Activated B cell treated with CpG ODN at 0.5 μM for 24 hours (primary cell): ENCODE results near the gene RGSL1. TPM values are rescaled to one million over a fixed set of nuclear protein-coding genes. Genes with fewer than 3 reads are reported as not detected.

Experiments
- ATAC-seq: fragments of 200-7000 bp; cut with Tn5 transposase; one replicate; pipeline ENCODE4 v1.10.0; 2021; ENCODE audit warnings: low read depth, mild to moderate bottlenecking, moderate library complexity
- CTCF ChIA-PET: fragments of 350-600 bp; sonication (Branson Sonifier 250); formaldehyde crosslinking; loops from one replicate; lab custom pipeline; 2021; ENCODE audit warnings: antibody characterized with exemption; lab: Charles Lee
- POLR2A ChIA-PET: fragments of 350-600 bp; sonication (Branson Sonifier 250); formaldehyde crosslinking; loops from one replicate; lab custom pipeline; 2021; ENCODE audit warnings: antibody characterized with exemption; lab: Charles Lee
- DNase-seq: peaks from one replicate; pipeline ENCODE4 v3.0.0; 2022
- H3K27ac Mint-ChIP-seq: one replicate; pipeline ENCODE4 v1.8.0; 2020; ENCODE audit warnings: mixed read lengths
- H3K27me3 Mint-ChIP-seq: one replicate; pipeline ENCODE4 v1.8.0; 2021; ENCODE audit warnings: mixed read lengths
- H3K36me3 Mint-ChIP-seq: one replicate; pipeline ENCODE4 v1.8.0; 2021; ENCODE audit warnings: low read depth, mixed read lengths
- H3K4me1 Mint-ChIP-seq: one replicate; pipeline ENCODE4 v1.8.0; 2021; ENCODE audit warnings: mixed read lengths
- H3K4me3 Mint-ChIP-seq: one replicate; pipeline ENCODE4 v1.8.0; 2020; ENCODE audit warnings: mild to moderate bottlenecking, mixed read lengths
- H3K9me3 Mint-ChIP-seq: one replicate; pipeline ENCODE4 v1.8.0; 2020; ENCODE audit warnings: mixed read lengths
- CTCF ChIP-seq: fragments of 200-600 bp; IDR thresholded peaks from one replicate; pipeline ENCODE4 v1.8.0; 2022; ENCODE audit warnings: antibody characterized with exemption, mild to moderate bottlenecking
- intact Hi-C: fragments of 100-400 bp; cut with micrococcal nuclease; formaldehyde crosslinking; loops from one replicate; pipeline ENCODE4 v1.15.1; 2024
- total RNA-seq: library from RNA; stranded (reverse); gene quantifications from 2 replicates; pipeline ENCODE4 v1.2.3, GENCODE V29; 2022

Gene RGSL1
- total RNA-seq, 1 donor from 2014 or later = not detected

- H3K9me3 Mint-ChIP-seq = no peaks in the 10 kb centered on the region
- DNase-seq = peak; percentile 33
- peaks cover 9% of the 10 kb centered on the region for H3K36me3 Mint-ChIP-seq
- ChIA-PET POLR2A (interaction anchor here (1.2 to 1.4 kb wide), 2 partner anchors 19 to 187 kb away, joined by 3 to 5 read pairs; no protein-coding TSS in a partner anchor), CTCF (interaction anchor here (0.9 to 16.1 kb wide), 18 partner anchors 9 to 1320 kb away, joined by 3 to 562 read pairs (median 4); partner anchors contain the start of genes NPL and RGS16)
- intact Hi-C loops = loop anchor here (1.0 kb wide), 2 partner anchors 111 to 149 kb away; no protein-coding TSS in a partner anchor
- H3K27ac Mint-ChIP-seq = no peak overlapping the region
- H3K4me3 Mint-ChIP-seq = no peak overlapping the region
- no peaks in the 10 kb centered on the region for H3K4me1 Mint-ChIP-seq
- H3K27me3 Mint-ChIP-seq = no peaks in the 10 kb centered on the region
- peak; percentile 90 for ATAC-seq
- TF ChIP-seq CTCF = peak; percentile 72
Measured at GRCh38 chr1:182595641-182596240, 145.8 kb downstream of the RGSL1 start.

GRCh38 chr1:182596934-182597333 lies 147.0 kb downstream of the RGSL1 start:
- intact Hi-C loops = no loop called here

GRCh38 chr1:182598296-182598695 lies 148.3 kb downstream of the RGSL1 start:
- ATAC-seq (no peak), DNase-seq (no peak)
- H3K27ac Mint-ChIP-seq = no peak overlapping the region
- H3K4me1 Mint-ChIP-seq = no peaks in the 10 kb centered on the region
- ChIA-PET POLR2A (interaction anchor here (0.6 to 1.1 kb wide), 2 partner anchors 185 to 299 kb away, joined by 3 to 5 read pairs; no protein-coding TSS in a partner anchor), CTCF (interaction anchor here (0.6 to 16.1 kb wide), 6 partner anchors 10 to 242 kb away, joined by 3 to 562 read pairs (median 4); partner anchors contain the start of genes NPL and RNASEL)
- H3K4me3 Mint-ChIP-seq = no peak overlapping the region
- no peaks in the 10 kb centered on the region for H3K27me3 Mint-ChIP-seq
- intact Hi-C loops = no loop called here
- H3K9me3 Mint-ChIP-seq = no peaks in the 10 kb centered on the region
- peaks cover 9% of the 10 kb centered on the region for H3K36me3 Mint-ChIP-seq
- no peak for TF ChIP-seq CTCF

More at GRCh38 chr1:182596934-182597333, 147.0 kb downstream of the RGSL1 start:
- H3K4me3 Mint-ChIP-seq = no peak overlapping the region
- H3K4me1 Mint-ChIP-seq = no peaks in the 10 kb centered on the region
- DNase-seq (no peak), ATAC-seq (no peak)
- TF ChIP-seq CTCF = no peak
- no peaks in the 10 kb centered on the region for H3K9me3 Mint-ChIP-seq
- ChIA-PET POLR2A (no interaction called here), CTCF (interaction anchor here (2.4 to 16.1 kb wide), 3 partner anchors 9 to 188 kb away, joined by 8 to 562 read pairs (median 34); partner anchors contain the start of genes NPL and RNASEL)
- H3K27me3 Mint-ChIP-seq = no peaks in the 10 kb centered on the region
- peaks cover 9% of the 10 kb centered on the region for H3K36me3 Mint-ChIP-seq
- H3K27ac Mint-ChIP-seq = no peak overlapping the region

- no peaks in the 10 kb centered on the region for H3K9me3 Mint-ChIP-seq
- H3K27me3 Mint-ChIP-seq = no peaks in the 10 kb centered on the region
- CTCF ChIA-PET = interaction anchor here (0.9 to 16.1 kb wide), 5 partner anchors 11 to 186 kb away, joined by 3 to 562 read pairs (median 3); partner anchors contain the start of genes NPL and RNASEL
- ATAC-seq (no peak), DNase-seq (no peak)
- no peak for TF ChIP-seq CTCF
- POLR2A ChIA-PET = no interaction called here
- peaks cover 9% of the 10 kb centered on the region for H3K36me3 Mint-ChIP-seq
- H3K27ac Mint-ChIP-seq = no peak overlapping the region
- no peak overlapping the region for H3K4me3 Mint-ChIP-seq
- H3K4me1 Mint-ChIP-seq = no peaks in the 10 kb centered on the region
- intact Hi-C loops = no loop called here
Measured at GRCh38 chr1:182599339-182599738, 149.4 kb downstream of the RGSL1 start.
